Measurements from ENCODE around the gene REG4.

The REG4 gene

GRCh38 chr1:119778886-119779560 lies 32.2 kb downstream of the REG4 start:
- no peak for DNase-seq

GRCh38 chr1:119778359-119778758 lies 32.9 kb downstream of the REG4 start:
- DNase-seq: no peak

DNA sequence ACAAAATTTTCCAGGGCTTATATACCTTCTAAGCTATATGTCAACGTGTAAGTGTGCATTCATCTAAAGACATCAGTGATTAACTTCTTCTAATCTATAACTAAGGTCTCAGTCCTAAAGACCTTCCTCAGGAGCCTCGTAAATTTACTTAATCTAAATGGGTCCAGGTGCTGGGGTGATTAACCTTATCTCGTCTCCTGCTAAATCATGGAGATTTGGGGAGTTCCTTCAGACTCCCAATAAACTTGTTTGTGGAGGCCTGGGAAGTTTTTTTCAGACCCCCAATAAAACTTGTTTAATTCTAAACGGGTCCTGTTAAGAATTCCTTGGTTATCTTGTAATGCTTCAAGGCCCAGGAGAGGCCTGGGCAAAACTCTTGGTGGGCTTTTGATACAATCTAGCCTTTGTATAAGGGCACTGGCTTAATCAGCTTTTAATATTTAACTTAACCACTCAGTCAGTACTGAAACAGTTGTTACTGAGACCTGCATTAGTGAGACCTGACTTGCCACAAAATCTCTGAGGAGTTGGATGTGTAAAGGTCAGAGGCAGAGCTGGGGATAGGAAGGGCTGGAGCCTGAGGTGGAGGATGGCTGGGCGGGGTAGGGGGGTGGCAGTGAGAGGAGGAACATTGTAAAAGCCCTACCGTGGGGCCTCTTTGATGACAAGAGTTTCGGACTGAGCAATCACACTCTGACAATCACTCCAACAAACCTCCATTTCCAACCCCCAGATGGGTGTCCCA lies 36.3 kb downstream of the REG4 start:
- DNase-seq: no peak

- no peak for DNase-seq
These were observed 37.5 kb downstream of the REG4 start for GRCh38 chr1:119773711-119774241.

- no peak for DNase-seq
These were observed 39.0 kb downstream of the REG4 start for GRCh38 chr1:119772298-119772697.

- DNase-seq: no peak
These were observed 39.5 kb downstream of the REG4 start for GRCh38 chr1:119771770-119772169.

- DNase-seq: no peak
These were observed 40.2 kb downstream of the REG4 start for GRCh38 chr1:119771016-119771415.

- no peak for DNase-seq
These were observed 42.5 kb downstream of the REG4 start, which contains the start of gene HMGCS2 for GRCh38 chr1:119768778-119769177. Gene HMGCS2 (minus strand): TSS chr1:119768905. CDS start chr1:119768844, 61 bp downstream.

DNA sequence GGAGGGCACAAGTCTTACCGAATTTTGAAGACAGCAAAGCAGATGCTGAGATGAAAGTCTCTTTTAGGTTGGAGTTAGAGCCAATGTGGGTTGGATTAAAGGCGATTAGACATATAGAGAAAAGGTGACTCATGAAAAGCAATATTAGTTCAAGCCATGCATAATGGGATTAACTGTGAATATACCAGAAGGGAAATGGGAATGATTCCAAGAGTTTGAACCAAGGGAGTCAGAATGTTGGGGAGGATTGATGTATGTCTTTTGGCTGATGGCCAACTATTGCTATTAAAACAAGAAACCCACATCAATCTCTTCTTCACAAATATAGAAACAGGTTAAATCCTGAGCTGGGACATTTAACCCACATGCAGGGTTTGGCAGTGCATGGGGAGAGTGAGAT lies 43.8 kb downstream of the REG4 start:
- DNase-seq: no peak

DNA sequence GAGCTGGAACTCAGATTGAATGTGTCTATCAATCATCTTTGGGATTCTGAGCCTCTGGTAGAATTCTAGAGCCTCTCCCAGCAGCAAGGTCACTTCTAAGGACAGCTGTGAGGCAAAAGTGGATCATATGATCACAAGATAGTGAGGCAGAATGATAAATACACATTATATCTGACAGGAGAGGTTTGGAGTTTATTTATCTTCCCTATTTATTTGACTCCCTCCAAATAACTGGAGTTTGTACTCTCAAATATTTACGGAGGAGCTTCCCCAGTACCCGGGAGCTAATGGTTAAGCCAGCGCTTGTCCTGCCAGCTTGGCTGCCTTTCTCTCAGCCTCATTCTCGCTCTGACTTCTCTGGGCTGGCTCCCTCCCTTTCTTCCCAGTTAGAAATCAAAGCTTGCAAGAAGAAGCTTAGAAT lies 44.9 kb downstream of the REG4 start:
- DNase-seq: no peak

DNA sequence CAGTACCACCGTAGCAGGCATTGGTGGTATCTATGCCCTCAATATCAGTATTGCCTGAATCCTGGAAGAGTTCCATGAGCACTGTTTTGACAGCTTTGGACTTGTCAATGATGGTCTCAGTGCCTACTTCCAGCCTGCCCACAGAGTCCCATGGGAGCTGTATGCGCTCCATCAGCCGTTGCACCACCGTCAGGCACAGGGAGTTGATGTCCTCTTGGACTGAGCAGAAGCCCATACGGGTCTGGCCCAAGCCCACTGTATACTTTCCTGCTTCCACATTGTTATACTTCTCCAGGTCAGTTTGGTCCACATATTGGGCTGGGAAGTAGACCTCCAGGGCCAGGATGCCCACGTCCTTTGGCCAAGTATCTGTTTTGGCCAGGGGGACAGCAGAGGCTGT lies 47.0 kb downstream of the REG4 start:
- no peak for DNase-seq

DNA sequence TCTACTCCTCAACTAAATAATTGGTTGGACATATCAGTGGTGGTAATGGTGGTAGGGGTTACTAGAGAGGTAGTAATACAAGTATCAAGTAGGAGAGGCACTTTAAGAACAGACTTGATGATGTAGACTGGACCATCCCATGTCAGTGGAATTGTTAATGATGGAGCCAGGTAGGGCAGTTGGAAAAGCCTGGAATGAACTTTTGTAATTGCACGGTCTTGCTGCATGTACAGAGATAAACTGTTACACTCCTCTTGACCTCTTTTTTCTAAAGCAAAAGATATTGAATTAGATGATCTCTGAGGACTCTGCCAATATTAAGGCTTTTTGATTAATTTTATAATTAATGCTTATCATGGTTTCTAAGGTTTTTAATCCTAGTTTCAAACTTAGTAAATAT lies 48.3 kb downstream of the REG4 start:
- no peak for DNase-seq

DNA sequence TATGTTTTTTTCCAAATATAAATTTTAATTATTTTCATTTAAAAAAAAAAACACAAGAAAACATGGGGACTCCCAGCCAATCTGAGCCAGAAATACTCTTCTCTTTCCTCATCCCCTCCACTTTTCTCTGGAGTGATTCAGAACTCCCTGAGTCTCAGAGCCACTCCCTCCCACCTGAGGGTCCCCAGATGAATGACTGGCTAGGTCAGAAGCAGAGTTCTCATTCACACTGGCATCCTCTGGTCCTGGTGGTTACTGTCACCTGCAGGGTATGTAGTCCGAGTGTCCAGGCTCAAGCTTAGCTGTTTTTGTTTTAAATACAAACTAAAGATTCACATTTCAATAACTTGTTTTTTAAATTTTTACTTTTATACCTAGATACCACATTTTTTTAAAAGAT lies 48.9 kb downstream of the REG4 start:
- DNase-seq: no peak

- no peak for DNase-seq
These were observed 52.7 kb downstream of the REG4 start for GRCh38 chr1:119758584-119758983.

DNA sequence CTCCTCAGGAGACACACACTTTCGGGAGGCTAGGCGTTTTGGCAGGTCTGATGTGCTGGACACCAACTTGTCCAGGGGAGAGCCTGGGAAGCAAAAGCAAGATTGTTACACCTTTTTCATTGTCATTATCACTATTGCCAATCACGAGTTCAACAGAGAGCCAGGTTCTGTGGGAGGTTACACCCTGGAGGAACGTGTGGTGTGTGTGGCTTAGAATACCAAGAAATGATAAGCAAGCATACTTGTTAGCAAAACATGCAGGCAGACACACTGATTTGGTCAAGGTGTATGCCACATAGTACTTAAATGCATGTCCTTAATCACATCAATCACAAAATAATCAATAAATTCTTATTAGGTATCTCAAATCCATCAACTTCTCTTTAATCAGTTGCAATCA lies 58.7 kb downstream of the REG4 start:
- no peak for DNase-seq

GRCh38 chr1:119748040-119748439 lies 63.2 kb downstream of the REG4 start:
- no peak for DNase-seq

GRCh38 chr1:119747451-119747850 lies 63.8 kb downstream of the REG4 start:
- no peak for DNase-seq

- no peak for DNase-seq
These were observed 66.2 kb downstream of the REG4 start for GRCh38 chr1:119745034-119745433.

GRCh38 chr1:119744598-119744942 lies 66.7 kb downstream of the REG4 start:
- no peak for DNase-seq
